OCI-LY1 (cell line): ENCODE measurements around the gene CCDC167.

ENCODE experiments used
- CTCF ChIP-seq: fragments of 200-600 bp; sonication (generic), shearing (Covaris generic); IDR thresholded peaks from 2 replicates; pipeline ENCODE4 v1.5.1; 2017; ENCODE audit warnings: mild to moderate bottlenecking, antibody characterized with exemption, low read length, moderate library complexity, mixed read lengths
- EZH2 ChIP-seq: fragments of 200-600 bp; sonication (generic), shearing (Covaris generic); IDR thresholded peaks from 2 replicates; pipeline ENCODE4 v1.8.0; 2017; ENCODE audit warnings: borderline replicate concordance, mixed run types, mild to moderate bottlenecking, antibody characterized with exemption, low read length, moderate library complexity, mixed read lengths

GRCh38 chr6:37484786-37485170 is 14.9 kb downstream of the CCDC167 start:
- no peak for TF ChIP-seq EZH2
- no peak for TF ChIP-seq CTCF
